SKM-1 treated with dmso at 0.1 percent for 144 hours (cell line): Measurements from ENCODE around the gene PAPPA.

ENCODE experiments used
- DNase-seq: peaks from one replicate; lab custom pipeline; 2025; ENCODE audit not compliant: unreplicated experiment; lab: John Stamatoyannopoulos, UW

The PAPPA gene

DNA sequence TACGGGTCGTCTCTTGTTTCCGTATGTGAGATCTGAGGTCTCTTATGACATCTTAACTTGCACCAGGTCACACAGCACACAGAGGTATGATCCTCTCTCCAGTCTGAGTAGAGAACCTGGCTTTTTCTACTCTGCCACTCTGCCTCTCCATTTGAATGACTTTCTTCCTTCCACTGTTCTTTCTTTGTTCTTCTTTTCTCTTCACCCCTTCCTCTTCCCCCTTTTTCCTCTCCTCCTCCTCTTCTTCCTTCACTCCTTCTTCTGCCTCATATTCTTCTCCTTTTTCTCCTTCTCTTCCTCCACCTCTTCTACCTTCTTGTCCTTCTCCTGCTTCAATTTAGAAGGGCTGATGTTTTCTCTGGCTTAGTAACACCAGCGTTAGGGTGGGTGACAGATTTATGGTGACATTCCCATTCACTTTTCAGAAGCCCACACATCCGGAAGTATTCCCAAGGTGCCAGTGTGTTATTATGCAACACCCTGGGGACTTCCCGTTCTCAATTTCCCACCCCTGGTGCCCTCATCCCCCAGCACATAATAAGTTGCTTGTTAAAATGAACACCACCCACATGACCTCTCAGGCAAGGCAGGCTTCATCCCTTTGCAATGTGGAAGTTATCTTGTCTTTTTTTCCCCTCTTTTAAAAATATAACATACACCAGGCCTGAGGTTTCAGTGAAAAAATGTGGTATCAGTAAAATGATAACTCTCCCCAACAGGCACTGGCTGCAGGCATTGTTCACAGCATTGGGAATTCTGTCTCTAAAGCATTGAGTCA, 122.0 kb downstream of the PAPPA start:
- no peak for DNase-seq

DNA sequence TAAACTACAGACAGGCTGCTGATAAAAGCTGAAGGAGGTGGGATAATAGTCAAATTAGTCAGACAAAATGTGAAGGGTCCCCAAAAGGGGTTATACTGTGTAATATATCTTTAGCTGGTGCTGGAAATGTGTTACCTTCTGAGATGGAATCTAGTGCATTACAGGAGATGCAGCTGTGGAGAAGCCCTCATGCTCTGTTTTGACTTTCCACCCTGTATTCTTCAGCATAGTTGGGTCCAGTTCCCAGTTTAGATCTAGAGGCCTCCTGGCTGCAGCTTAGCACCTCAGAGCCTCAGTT, 122.6 kb downstream of the PAPPA start:
- no peak for DNase-seq

DNA sequence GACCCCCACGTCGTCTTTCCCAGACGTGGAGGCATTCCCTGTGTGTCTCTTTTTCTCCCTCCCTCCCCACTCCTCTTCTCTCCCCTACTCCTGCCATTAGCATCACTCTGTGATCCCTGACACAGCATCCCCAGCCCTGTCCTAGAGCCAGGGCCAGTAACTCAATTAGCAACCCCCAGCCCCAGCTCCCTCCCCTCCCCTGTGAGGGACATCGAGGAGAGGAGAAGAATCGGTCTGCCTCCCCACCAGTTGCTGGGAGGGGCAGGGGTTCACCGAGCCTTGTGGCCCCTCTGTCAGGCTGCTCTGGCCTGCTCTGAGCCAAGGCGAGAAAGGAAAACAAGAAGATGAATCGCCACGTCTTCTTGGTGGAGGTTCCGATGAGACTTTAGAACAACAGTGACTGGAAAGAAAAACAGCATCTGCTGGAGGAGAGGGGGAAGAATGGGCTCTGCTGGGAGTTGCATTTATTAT, 123.1 kb downstream of the PAPPA start:
- DNase-seq: no peak

DNA sequence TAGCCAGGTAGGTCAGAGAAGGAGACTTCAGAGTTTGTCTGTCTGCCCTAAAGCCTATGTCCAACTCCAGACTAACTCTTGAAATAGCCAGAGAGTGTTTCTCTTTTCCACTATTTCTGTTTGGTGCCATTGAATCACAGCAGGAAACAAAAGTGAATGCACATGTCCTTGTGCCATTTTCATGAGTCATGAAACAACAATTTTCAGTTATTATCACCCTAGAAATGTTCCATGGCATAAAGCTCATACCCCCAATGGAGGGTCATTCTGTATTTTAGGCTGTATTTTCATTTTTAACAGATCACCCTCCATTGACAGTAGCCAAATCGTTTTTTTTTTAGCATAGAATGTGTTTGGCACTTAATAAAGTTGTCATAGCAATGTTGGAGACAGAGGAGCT, 124.7 kb downstream of the PAPPA start:
- DNase-seq: no peak

DNA sequence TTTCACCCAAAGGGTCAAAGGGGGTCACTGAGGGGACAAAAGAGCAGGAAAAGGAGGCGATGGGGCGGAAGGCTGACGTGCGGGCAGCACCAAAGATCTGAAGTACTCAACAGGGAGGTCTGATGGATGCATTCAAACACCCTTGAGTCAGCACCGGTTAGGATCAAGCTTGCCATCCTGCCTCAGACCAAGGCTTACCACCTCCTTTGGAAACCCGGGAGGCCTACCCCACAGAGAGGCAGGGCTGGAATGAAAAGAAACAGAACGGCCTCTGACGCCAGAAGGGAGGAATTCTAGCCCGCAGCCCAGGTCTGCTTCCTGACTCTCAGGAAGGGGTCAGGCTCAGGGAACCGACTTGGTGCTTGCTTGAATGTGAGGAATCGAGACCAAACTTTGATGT, 125.6 kb downstream of the PAPPA start:
- no peak for DNase-seq

DNA sequence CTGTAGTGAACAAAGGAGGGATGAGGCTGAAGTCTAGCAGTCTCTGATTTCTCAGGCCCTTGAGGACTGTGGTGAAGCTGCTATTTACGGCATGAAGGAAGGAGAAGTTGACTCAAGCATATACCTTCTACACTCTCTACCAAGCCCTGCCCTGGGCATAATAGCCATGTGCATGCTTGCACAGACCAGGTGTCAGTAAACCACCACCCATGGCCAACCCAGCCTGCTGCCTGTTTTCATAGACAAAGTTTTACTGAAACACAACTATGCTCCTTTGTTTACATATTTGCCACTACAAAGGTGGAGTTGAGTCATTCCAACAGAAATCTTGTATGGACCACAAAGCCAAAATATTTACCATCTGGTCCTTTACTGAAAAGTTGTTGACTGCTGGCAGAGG, 126.9 kb downstream of the PAPPA start:
- no peak for DNase-seq

DNA sequence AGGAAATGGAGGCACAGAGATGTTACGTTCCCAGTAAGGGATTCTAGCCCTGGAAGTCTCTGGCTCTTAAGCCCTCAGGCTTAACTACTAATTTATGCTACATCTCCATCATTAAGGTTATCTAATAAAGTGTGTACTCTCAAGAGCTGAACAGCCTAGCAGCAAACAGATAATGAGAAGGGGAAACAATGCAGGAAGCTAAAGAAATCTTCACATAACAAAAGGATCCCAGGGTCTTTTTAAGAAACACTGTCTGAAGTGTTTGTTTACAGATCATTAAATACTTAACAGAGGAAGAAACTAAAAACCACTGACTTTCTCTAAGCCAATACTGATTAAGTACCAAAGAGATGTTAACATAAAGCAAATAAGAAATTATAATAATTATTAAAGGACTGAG, 129.0 kb downstream of the PAPPA start:
- no peak for DNase-seq

DNA sequence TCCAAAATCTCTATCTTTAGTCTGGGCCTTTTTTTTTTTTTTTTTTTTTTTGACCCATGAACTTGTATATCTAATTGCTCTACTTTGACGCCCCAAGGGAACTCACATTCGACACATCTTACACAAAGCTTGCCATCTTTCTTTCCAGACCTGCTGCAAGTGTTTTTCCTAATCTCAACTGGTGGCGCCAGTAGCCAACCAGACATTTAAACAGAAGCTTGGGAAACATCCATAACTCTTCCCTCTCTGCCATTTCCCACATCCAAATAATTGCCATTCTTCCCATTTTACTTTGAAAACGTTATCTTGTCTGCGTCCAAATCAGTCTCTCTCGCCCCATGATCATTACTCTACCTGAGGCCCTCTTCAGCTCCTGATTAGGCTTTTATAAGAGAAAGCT, 130.9 kb downstream of the PAPPA start:
- no peak for DNase-seq

DNA sequence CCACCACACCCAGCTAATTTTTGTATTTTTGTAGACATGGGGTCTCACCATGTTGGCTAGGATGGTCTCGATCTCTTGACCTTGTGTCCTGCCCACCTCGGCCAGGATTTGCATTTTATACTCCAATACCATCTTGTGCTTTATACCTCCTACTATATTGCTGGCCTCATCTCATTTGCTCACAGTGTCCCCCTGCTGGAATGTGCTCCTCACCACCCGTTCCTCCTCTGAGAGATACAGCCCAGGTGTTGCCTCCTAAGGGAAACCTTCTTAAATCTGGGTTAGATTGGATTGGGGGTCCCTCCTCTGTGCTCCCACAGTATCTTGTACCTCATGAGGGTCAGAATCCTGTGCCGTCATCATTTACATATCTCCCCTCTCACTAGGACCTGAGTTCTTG, 131.7 kb downstream of the PAPPA start:
- DNase-seq: no peak

DNA sequence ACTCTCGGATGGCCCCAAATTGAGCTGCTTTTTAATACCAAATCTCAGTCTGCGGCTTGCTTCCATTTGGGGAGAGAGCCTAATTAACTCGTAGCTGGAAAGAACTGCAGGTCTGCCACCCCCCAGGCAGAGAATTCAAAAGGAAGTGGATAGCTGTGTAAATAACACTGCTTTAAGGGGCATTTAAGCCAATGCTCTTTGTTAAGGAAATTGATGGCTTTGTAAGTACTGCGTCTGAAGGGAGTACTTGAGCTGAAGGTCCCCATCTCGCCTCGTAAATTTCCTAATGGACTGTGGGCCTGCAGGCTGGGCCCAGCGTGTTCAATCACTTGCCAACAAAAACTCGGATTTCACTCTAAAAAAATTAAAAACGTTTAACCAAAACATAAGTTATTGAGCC, 132.7 kb downstream of the PAPPA start:
- no peak for DNase-seq

DNA sequence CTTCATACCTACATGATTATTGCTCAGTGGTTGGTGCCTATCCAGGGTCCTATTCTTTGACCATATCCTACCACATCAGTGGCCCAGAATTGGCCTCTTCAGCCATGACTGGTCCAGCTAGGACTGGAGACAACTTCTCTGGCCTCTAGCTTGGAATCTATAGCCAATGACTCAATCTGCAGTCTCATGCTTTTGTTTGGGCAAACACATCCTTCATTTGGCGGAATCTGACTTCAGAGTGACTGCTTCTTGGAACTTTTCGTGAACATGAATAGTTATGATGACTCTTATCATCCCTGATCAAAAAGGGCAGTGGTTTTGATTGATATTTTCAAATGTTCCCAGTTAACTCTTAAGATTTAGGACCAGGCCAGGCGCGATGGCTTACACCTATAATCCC, 134.1 kb downstream of the PAPPA start:
- no peak for DNase-seq

DNA sequence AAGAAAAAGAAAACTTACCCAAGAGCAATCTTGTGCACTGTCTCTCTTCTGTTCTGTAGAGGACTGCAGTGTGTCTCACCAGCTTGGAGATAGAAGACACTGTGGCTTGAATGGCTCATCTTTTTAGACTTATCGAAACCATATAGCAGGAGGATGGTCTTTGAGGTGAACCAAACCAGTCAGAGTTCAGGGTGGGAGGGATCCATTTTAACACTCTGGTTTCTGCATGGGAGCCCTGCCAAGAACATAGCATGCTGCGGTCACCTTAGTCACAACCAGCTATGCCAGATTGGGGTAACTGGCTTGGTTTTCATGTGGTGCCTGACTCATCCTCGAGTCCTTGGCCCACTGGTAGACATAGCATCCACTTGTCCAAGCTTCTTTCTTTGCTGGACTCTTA, 135.1 kb downstream of the PAPPA start:
- no peak for DNase-seq

DNA sequence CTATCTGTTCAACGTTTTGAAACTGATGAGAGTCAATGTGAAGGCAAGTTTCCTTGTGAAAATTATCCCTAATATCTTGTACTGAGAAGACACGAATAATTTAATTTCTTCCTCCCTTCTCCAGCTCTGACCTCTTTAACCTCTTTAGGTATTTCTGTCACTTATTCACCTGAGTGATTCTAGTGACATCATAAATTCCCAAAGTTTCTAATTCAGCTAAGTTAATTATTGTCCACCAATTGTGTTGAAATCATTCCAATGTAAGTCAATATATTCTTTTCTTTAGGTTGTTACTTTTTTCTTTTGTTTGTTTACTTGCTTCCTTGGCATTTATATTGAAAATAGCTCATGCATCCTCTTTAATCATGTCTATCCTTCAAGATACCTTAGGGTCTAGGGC, 143.8 kb downstream of the PAPPA start:
- DNase-seq: no peak

DNA sequence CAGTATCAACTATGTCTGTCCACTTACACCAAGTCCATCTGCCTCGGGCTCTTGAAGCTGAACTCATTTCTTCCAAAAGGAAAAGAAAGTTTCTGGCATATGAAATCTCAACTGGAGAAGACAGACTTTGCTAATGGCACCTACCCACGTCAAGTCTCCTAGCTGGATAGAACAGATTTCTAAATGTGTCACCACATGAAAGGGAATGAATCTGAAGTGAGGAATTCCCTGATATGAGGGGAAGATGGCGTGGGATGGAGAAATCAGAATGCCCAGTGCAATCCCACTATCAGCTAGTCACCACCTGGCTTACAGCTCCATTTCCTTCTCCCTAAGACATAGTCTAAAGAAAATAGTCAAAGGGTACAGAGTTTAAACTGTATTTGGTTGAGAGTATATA, 144.7 kb downstream of the PAPPA start:
- DNase-seq: no peak

DNA sequence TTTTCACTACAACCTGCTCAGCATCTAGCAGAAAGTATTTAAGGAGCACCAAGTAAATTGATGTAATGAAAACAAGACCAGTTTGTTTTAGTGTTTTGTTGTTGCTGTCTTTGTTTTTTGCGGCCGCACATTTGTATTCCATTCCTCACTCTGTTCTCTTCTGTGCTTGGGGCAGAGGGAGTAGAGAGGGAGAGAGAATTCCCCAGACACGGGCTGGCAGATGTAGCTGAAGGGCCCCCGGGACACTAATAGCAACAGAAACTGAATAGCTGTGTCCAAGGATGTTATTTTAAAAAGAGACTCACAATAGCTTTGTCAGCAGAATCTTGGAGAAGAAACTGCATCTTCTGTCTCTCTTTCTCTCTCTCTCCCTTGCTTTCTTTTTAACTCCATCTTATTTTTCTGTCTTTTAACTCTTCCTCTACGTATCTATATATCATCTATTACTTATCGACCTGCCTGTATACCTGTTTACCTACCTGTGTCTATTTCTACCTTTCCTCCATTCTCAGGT, 145.3 kb downstream of the PAPPA start:
- DNase-seq: no peak

DNA sequence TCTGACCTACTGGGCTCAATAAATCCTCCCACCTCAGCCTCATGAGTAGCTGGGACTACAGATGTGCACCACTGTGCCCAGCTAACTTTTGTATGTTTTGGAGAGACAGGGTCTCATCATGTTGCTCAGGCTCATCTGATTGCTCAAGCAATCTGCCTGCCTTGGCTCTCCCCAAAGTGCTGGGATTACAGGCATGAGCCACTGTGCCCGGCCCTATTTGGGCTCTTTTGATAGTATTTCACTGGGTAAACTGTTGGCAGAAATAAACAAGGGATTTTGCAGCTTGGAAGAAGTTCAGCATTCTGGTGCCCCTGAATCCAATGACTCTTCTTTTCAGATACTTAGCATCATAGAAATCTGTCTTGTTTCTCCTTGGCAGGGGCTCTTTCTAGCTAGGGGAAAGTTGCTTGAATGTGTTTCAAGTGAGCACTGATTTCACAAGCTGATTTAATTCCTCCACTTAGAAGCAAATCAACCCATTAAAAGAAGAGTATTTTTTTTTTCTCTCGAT, 146.8 kb downstream of the PAPPA start:
- no peak for DNase-seq

DNA sequence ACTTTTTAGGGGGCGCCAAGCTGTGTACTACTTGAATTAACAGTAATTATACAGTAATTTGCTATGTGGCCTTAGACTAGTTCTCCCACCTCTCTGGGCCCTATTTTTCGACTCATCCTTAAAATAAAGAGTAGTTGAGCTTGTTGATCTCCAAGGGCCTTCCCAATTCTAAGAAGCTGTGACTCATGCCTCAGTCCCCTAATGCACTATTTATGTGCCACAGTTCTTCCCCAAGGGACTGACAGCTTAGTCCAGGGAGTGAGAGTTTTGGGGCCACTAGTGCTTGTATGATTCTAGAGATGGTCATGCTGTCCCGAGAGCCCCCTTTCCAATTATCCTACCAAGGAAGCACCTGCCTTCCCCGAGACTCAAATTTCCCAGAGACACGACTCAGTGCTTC, 149.7 kb downstream of the PAPPA start:
- DNase-seq: no peak

DNA sequence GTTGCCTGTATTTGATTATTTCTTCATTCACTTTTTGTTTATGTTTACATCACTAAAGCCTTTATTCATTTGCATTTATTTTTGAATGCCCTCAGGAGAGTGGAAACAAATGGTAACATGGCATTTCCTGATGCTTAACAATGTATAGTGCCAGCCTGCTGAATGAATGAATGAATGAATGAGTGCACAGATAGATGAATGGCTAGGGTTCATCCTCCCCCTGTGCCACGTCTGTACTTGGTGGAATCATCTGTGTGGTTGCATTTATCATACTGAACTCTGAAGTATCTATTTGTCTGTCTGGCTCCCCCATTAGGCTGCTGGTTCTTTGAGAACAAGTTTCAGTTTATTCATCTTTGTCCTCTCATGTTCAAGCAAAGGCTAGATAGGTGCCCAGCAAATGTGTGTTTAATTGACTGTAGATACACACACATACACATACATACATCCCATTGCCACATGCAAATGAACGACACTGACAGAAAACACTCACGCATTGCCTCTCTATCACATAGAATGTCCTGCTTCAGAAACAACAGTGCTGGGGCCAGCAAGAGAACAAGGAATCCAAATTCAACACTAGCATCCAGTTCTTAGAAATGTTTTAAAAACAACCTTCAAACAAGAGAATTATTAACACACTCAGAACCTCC, 150.4 kb downstream of the PAPPA start:
- DNase-seq: no peak

DNA sequence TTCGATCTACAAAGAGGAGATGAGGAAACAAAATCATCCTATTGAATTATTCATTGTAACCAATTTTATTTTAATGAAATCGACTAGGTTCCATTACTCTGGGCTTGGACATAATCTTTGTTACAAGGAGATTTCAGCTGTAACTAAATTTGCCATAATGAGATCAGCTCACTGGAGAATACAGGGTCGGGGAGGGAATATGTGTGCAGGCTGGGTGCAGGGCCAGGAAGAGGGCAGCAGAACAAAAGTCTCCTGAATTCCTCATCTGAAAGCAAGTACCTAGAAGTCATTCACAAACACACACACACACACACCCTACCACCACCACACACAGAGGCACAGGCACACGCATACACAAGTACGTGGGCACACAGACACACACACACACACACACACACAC, 151.2 kb downstream of the PAPPA start:
- no peak for DNase-seq

DNA sequence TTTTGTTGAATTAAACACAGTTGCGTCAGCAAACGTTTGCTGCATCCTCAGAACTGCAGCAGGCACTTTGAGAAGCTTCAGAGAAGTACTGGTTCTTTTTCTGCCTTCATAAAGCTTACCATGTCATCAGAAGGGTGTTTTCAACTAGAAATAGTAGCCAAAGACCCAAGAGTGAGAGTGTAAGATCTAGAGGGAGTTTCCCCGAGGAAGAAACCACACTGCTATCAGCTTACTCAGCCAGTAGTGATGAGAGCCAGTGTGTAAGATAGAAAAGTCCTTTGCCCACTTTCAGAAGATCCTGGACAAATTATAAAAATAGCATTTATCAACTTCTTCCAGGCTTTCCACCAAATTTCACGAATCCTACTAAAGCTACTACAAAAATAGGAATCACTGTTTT, 154.5 kb downstream of the PAPPA start:
- DNase-seq: no peak

DNA sequence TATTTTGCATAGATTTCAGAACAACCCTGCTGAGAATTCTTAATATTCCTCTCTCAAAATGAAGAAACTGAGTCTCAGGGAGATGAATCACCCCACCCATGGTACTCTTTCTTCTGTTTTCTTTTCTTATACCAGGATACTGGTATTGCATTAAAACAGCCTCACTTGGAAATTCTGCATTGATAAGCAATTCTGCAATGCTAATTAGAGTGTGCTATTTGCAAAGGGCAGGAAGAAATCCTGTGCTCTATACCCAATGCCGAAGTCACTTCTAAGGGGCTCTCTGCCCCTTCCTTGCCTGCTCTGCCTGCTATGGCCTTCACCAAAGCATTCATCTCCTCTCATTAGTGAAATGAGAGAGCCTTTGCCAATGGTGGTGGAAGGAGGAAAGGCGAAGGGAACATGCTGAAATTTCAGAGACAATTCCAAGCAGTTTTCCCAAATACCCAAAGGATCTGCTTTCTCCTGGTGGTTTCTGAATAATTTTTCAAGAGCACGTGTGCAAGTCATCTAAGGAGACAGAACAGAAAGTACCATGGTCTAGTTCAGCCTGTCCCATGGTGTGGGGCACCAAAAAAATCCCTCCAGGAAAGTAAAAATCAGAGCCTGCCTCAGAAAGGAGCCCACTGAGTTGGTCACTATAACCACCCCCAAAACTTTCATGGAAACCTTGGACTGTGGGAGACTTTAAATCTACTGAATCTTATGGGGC, 156.5 kb downstream of the PAPPA start:
- no peak for DNase-seq

DNA sequence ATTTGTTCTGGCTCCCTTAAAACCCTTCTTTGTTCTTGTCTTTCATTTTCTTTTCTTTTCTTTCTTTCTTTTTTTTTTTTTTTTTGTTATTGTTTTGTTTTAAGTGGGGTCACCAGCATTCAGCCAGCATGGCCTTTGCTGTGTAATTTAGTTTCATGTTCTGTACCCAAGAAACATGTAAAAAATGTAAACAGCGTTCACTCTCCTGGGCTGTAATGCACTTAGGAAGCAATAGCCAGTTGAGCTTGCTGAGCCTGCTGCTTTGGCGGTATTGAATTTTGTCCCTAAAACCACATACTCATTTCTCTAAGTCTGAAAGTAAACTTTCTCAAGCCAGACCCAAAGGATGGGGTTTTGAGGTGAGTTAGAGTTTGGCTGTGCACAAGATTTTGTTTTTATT, 158.6 kb downstream of the PAPPA start:
- no peak for DNase-seq
